Naive B cell (primary cell): ENCODE results near the gene PCDHGA3. TPM values are rescaled to one million over a fixed set of nuclear protein-coding genes. Genes with fewer than 3 reads are reported as not detected.
A peak's percentile ranks its signal among the peaks of the same experiment; 100 is the strongest.
"Not testable (repeated sequence)": the region's sequence is repeated elsewhere in the genome, so short reads cannot be mapped to it uniquely, and the experiment has no call there.

Source experiments
- ATAC-seq, 2 donors: fragments of 150-1000 bp; cut with Tn5 transposase; 2 replicates each; pipeline ENCODE4 v1.10.0; 2021; ENCODE audit warnings: low read depth in 2 of 2, mild to moderate bottlenecking in 2 of 2, moderate library complexity in 2 of 2
- DNase-seq: peaks from one replicate; pipeline ENCODE4 v3.0.0; 2022
- H3K27ac Mint-ChIP-seq, 6 donors: one replicate each; pipeline ENCODE4 v1.8.0; 2020 to 2022; ENCODE audit warnings: mild to moderate bottlenecking in 6 of 6, mixed read lengths in 6 of 6, moderate library complexity in 5 of 6, inconsistent platforms in 2 of 6
- H3K27me3 Mint-ChIP-seq, 3 donors: one replicate each; pipeline ENCODE4 v1.8.0; 2021 to 2022; ENCODE audit warnings: mixed read lengths in 3 of 3, mild to moderate bottlenecking in 1 of 3
- H3K36me3 Mint-ChIP-seq, 2 donors: one replicate each; pipeline ENCODE4 v1.8.0; 2020 to 2022; ENCODE audit warnings: mixed read lengths in 2 of 2, inconsistent platforms in 1 of 2, mild to moderate bottlenecking in 1 of 2
- H3K4me1 Mint-ChIP-seq, 3 donors: one replicate each; pipeline ENCODE4 v1.8.0; 2020 to 2022; ENCODE audit warnings: mixed read lengths in 3 of 3, inconsistent platforms in 1 of 3, mild to moderate bottlenecking in 1 of 3, moderate library complexity in 1 of 3
- H3K4me3 Mint-ChIP-seq, 8 donors: one replicate each; pipeline ENCODE4 v1.8.0; 2020 to 2022; ENCODE audit warnings: mild to moderate bottlenecking in 8 of 8, mixed read lengths in 8 of 8, moderate library complexity in 8 of 8, inconsistent platforms in 2 of 8
- H3K9me3 Mint-ChIP-seq, 7 donors: one replicate each; pipeline ENCODE4 v1.8.0; 2020 to 2022; ENCODE audit warnings: mixed read lengths in 7 of 7, mild to moderate bottlenecking in 5 of 7, inconsistent platforms in 2 of 7, moderate library complexity in 1 of 7
- polyA plus RNA-seq, 6 donors: library from polyadenylated mRNA; unstranded; fragments of 300-500 nt; fragmentation: Illumina TruSeq; gene quantifications; one replicate each; pipeline ENCODE4 v1.2.3, GENCODE V29; 2021; ENCODE audit warnings: low read depth in 6 of 6

Gene PCDHGA3
- polyA plus RNA-seq, 6 donors from 2014 or later, result not detected

- peaks cover 8 to 30% of the 10 kb centered on the region in 2 donors for H3K36me3 Mint-ChIP-seq
- H3K9me3 Mint-ChIP-seq, result peaks cover 8 to 67% (median 45%) of the 10 kb centered on the region in 7 donors
- DNase-seq, result no peak
- H3K27me3 Mint-ChIP-seq, result peaks cover 44 to 66% (median 44%) of the 10 kb centered on the region in 3 donors
- H3K4me1 Mint-ChIP-seq, result peaks cover 4 to 6% (median 6%) of the 10 kb centered on the region in 3 donors
- peak within 1 kb of the TSS in 5 of 8 donors; percentile 5 to 57 (median 29) for H3K4me3 Mint-ChIP-seq
- peak within 1 kb of the TSS in 1 of 6 donors; percentile 30 for H3K27ac Mint-ChIP-seq
- ATAC-seq, result no peak
Observed at GRCh38 chr5:141373673-141374317, 30.2 kb downstream of the PCDHGA3 start, which contains the start of gene PCDHGA6. TSS of gene PCDHGA6 (plus strand) at chr5:141373891. CDS start at chr5:141374084, 193 bp downstream.

GRCh38 chr5:141374627-141375026 is 31.0 kb downstream of the PCDHGA3 start:
- DNase-seq (no peak), ATAC-seq (no peak)
- Mint-ChIP-seq H3K27ac (peak overlapping the region in 1 of 6 donors; percentile 30), H3K4me1 (peaks cover 4 to 6% (median 6%) of the 10 kb centered on the region in 3 donors), H3K9me3 (peaks cover 8 to 64% (median 45%) of the 10 kb centered on the region in 7 donors), H3K36me3 (peaks cover 8 to 30% of the 10 kb centered on the region in 2 donors), H3K27me3 (peaks cover 39 to 69% (median 41%) of the 10 kb centered on the region in 3 donors), H3K4me3 (no peak overlapping the region)

- H3K4me3 Mint-ChIP-seq, ATAC-seq, DNase-seq, H3K4me1 Mint-ChIP-seq: not testable (repeated sequence)
- peaks cover 8 to 67% (median 40%) of the 10 kb centered on the region in 7 donors for H3K9me3 Mint-ChIP-seq
- H3K27me3 Mint-ChIP-seq, result peaks cover 29 to 68% (median 38%) of the 10 kb centered on the region in 3 donors
- peak overlapping the region in 2 of 6 donors; percentile 24 to 65 for H3K27ac Mint-ChIP-seq
- peaks cover 8 to 22% of the 10 kb centered on the region in 2 donors for H3K36me3 Mint-ChIP-seq
Observed at GRCh38 chr5:141375444-141376155, 32.0 kb downstream of the PCDHGA3 start.

GRCh38 chr5:141382469-141383294 is 39.1 kb downstream of the PCDHGA3 start, which contains the start of gene PCDHGA7:
TSS of gene PCDHGA7 (plus strand) at chr5:141382742. CDS start at chr5:141382900, 158 bp downstream.
- peaks cover 52 to 67% (median 57%) of the 10 kb centered on the region in 3 donors for H3K27me3 Mint-ChIP-seq
- ATAC-seq, result peak in 1 of 2 donors; percentile 28

GRCh38 chr5:141383345-141383744 is 39.7 kb downstream of the PCDHGA3 start:
- Mint-ChIP-seq H3K4me3 (peak overlapping the region in 5 of 8 donors; percentile 18 to 65 (median 42)), H3K27me3 (peaks cover 55 to 69% (median 59%) of the 10 kb centered on the region in 3 donors), H3K27ac (peak overlapping the region in 1 of 6 donors; percentile 63), H3K9me3 (peaks cover 0 to 66% (median 37%) of the 10 kb centered on the region in 7 donors), H3K36me3 (peaks cover 7 to 11% of the 10 kb centered on the region in 2 donors), H3K4me1 (peaks cover 0 to 6% (median 2%) of the 10 kb centered on the region in 3 donors)
- DNase-seq (no peak), ATAC-seq (no peak)

More at GRCh38 chr5:141382469-141383294, 39.1 kb downstream of the PCDHGA3 start, which contains the start of gene PCDHGA7:
- peak within 1 kb of the TSS; percentile 18 to 87 (median 64) for H3K4me3 Mint-ChIP-seq
- DNase-seq, result no peak
- peaks cover 6 to 9% of the 10 kb centered on the region in 2 donors for H3K36me3 Mint-ChIP-seq
- peak within 1 kb of the TSS in 3 of 6 donors; percentile 37 to 86 (median 63) for H3K27ac Mint-ChIP-seq
- H3K9me3 Mint-ChIP-seq, result peaks cover 0 to 68% (median 35%) of the 10 kb centered on the region in 7 donors
- H3K4me1 Mint-ChIP-seq, result peaks cover 0 to 6% (median 2%) of the 10 kb centered on the region in 3 donors

GRCh38 chr5:141384471-141385267 is 41.0 kb downstream of the PCDHGA3 start:
- Mint-ChIP-seq H3K36me3 (peaks cover 15 to 20% of the 10 kb centered on the region in 2 donors), H3K9me3 (peaks cover under 1 to 79% (median 42%) of the 10 kb centered on the region in 7 donors), H3K4me1 (peaks cover 0 to 6% (median 2%) of the 10 kb centered on the region in 3 donors), H3K4me3 (no peak overlapping the region), H3K27me3 (peaks cover 57 to 73% (median 72%) of the 10 kb centered on the region in 3 donors), H3K27ac (peak overlapping the region in 1 of 6 donors; percentile 44)
- ATAC-seq, result no peak
- no peak for DNase-seq

GRCh38 chr5:141387557-141388311 is 44.1 kb downstream of the PCDHGA3 start, which contains the start of gene PCDHGB4:
TSS of gene PCDHGB4 (plus strand) at chr5:141387698. CDS start at chr5:141387885, 187 bp downstream.
- Mint-ChIP-seq H3K27me3 (peaks cover 65 to 79% (median 79%) of the 10 kb centered on the region in 3 donors), H3K36me3 (peaks cover 20 to 27% of the 10 kb centered on the region in 2 donors), H3K9me3 (peaks cover 4 to 82% (median 43%) of the 10 kb centered on the region in 7 donors), H3K4me3 (peak within 1 kb of the TSS in 7 of 8 donors; percentile 29 to 77 (median 51))
- H3K27ac Mint-ChIP-seq, H3K4me1 Mint-ChIP-seq, DNase-seq, ATAC-seq: not testable (repeated sequence)

GRCh38 chr5:141388661-141389060 is 45.0 kb downstream of the PCDHGA3 start:
- no peak for DNase-seq
- peaks cover 4 to 82% (median 43%) of the 10 kb centered on the region in 7 donors for H3K9me3 Mint-ChIP-seq
- H3K27me3 Mint-ChIP-seq, result peaks cover 67 to 79% (median 74%) of the 10 kb centered on the region in 3 donors
- no peak for ATAC-seq
- H3K36me3 Mint-ChIP-seq, result peaks cover 23 to 26% of the 10 kb centered on the region in 2 donors
- H3K27ac Mint-ChIP-seq, result peak overlapping the region in 1 of 6 donors; percentile 53
- peak overlapping the region in 2 of 8 donors; percentile 16 to 74 for H3K4me3 Mint-ChIP-seq
- H3K4me1 Mint-ChIP-seq, result peaks cover 0 to 4% (median 0%) of the 10 kb centered on the region in 3 donors

- Mint-ChIP-seq H3K9me3 (peaks cover 4 to 82% (median 43%) of the 10 kb centered on the region in 7 donors), H3K36me3 (peaks cover 30% of the 10 kb centered on the region in 2 donors), H3K4me1 (peaks cover 0 to 4% (median 0%) of the 10 kb centered on the region in 3 donors), H3K27ac (peak overlapping the region in 2 of 6 donors; percentile 53 to 75), H3K4me3 (peak overlapping the region in 2 of 8 donors; percentile 2 to 42), H3K27me3 (peaks cover 66 to 79% (median 74%) of the 10 kb centered on the region in 3 donors)
- ATAC-seq (no peak), DNase-seq (no peak)
Observed at GRCh38 chr5:141389153-141390042, 45.8 kb downstream of the PCDHGA3 start.

- peaks cover 0 to 4% (median 0%) of the 10 kb centered on the region in 3 donors for H3K4me1 Mint-ChIP-seq
- peaks cover 56 to 77% (median 60%) of the 10 kb centered on the region in 3 donors for H3K27me3 Mint-ChIP-seq
- DNase-seq, result no peak
- peak within 1 kb of the TSS in 4 of 6 donors; percentile 47 to 81 (median 74) for H3K27ac Mint-ChIP-seq
- H3K9me3 Mint-ChIP-seq, result peaks cover 4 to 70% (median 38%) of the 10 kb centered on the region in 7 donors
- H3K36me3 Mint-ChIP-seq, result peaks cover 24 to 31% of the 10 kb centered on the region in 2 donors
- H3K4me3 Mint-ChIP-seq, result peak within 1 kb of the TSS in 3 of 8 donors; percentile 12 to 41 (median 21)
- ATAC-seq, result no peak
Observed at GRCh38 chr5:141392429-141393198, 49.0 kb downstream of the PCDHGA3 start, which contains the start of gene PCDHGA8. TSS of gene PCDHGA8 (plus strand) at chr5:141392633. CDS start at chr5:141392814, 181 bp downstream.
